ENCODE data around the gene NINJ1. TPM values are rescaled to one million over a fixed set of nuclear protein-coding genes. Genes with fewer than 3 reads are reported as not detected.
A peak's percentile ranks its signal among the peaks of the same experiment; 100 is the strongest.

Gene NINJ1
- total and polyA plus RNA-seq, 2 of the 8 experiments (the other 6 are each of a cell fraction or from before 2014, with no cell fraction given) = 28.2 to 65.6 TPM

DNA sequence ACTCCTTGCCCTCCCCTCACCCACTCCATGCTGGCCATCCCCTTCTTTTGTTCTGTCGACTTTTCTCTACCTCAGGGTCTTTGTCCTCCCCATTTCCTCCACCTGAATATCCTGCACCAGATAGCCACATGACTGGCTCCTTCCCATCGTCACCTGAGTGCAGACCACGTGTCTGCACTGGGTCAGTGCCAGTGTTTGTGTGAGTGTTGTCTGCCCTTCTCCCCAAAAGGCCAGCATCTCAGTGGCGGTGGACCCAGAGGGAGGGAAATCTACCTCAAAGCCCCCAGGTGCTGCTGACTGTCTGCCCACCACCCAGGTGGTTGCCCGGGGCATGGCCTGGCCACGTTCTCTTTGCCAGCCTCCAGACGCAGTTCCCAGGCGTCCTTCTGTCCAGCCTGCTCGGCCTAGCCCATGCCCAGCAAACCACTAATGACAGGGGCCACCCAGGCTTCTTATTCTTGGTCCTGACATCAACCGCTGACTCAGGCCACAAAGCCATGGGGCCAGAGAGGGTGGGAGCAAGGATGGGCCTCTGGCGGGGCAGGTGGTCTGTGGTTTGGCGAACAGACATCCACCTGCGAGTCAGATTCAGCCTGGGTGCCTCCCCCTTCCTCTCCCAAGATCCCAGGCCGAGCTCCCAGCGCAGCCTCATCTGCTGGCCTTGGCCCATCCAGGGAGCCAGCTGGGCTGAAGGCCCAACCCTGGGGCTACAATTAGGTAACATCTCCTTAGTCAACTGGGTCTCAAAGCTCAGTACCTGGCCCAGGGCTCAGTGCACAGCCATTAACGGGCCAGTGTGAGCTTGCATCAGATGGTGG is 5.5 kb upstream of the NINJ1 start:
- no peaks in the 10 kb centered on the region for H3K9me3 ChIP-seq (ENCODE audit: insufficient read depth in 2 of 2, low read depth in 1 of 2, low read length in 1 of 2)
- H2BK5ac ChIP-seq (ENCODE audit: low read depth, low read length) = no peak overlapping the region
- no peak overlapping the region for H4K91ac ChIP-seq (replicated peaks; ENCODE audit: insufficient read length, low read length)
- H4K20me1 ChIP-seq (replicated peaks in 1 of 2; ENCODE audit: control insufficient read depth in 1 of 2, insufficient read depth in 2 of 2, low read length in 2 of 2) = peaks cover 0 to 2% of the 10 kb centered on the region in 2 experiments
- H3K27ac ChIP-seq (ENCODE audit: low read depth, low read length) = no peak overlapping the region
- no peak overlapping the region for H2BK20ac ChIP-seq (ENCODE audit: low read length)
- no peak overlapping the region for H3K4me2 ChIP-seq (ENCODE audit: insufficient read depth in 1 of 2, low read depth in 2 of 2, low read length in 2 of 2)
- H2BK120ac ChIP-seq (replicated peaks; ENCODE audit: low read depth, low read length) = no peak overlapping the region
- peak overlapping the region; percentile 19; the same call in 1 of the 2 replicates for H3K18ac ChIP-seq (ENCODE audit: extremely low read depth, low read length)
- H3K27me3 ChIP-seq (replicated peaks in 1 of 4; ENCODE audit: control insufficient read depth in 3 of 4, extremely low read depth in 1 of 4, insufficient read depth in 3 of 4, low read length in 3 of 4) = peaks cover 0 to 13% (median 9%) of the 10 kb centered on the region in 4 experiments; a peak in 5 of 7 replicates
- H3K23me2 ChIP-seq (ENCODE audit: low read depth, low read length) = peaks cover under 1% of the 10 kb centered on the region; the same call in 1 of the 2 replicates
- H3K36me3 ChIP-seq (ENCODE audit: control insufficient read depth in 2 of 4, insufficient read depth in 4 of 4, low read length in 3 of 4) = no peaks in the 10 kb centered on the region
- no peak overlapping the region for H3K23ac ChIP-seq (ENCODE audit: insufficient read length)
- no peak overlapping the region for H3K14ac ChIP-seq (ENCODE audit: insufficient read length)
- no peak overlapping the region for H3K9ac ChIP-seq (replicated peaks in 1 of 4; ENCODE audit: extremely low read depth in 1 of 4, low read depth in 3 of 4, low read length in 3 of 4)
- no peaks in the 10 kb centered on the region; the same call in 1 of the 2 replicates for H3K79me1 ChIP-seq (ENCODE audit: low read depth, low read length)
- no peak overlapping the region for H3K4ac ChIP-seq (replicated peaks; ENCODE audit: insufficient read length, low read depth, low read length)
- no peak overlapping the region for H2AFZ ChIP-seq (ENCODE audit: low read length)
- 90% methylated on average over 16 of the region's 16 CpGs; no CpG with 5 or more reads in 1 of the 2 experiments for WGBS, 2 experiments (ENCODE audit: extremely low coverage in 1 of 2, insufficient coverage in 1 of 2, insufficient read length in 1 of 2, insufficient replicate concordance in 2 of 2, low coverage in 1 of 2, low lambda C conversion rate in 2 of 2, missing lambda C conversion rate in 1 of 2)
- no peaks in the 10 kb centered on the region for H3K79me2 ChIP-seq (ENCODE audit: control insufficient read depth in 1 of 2, insufficient read depth in 2 of 2, low read length in 2 of 2)
- H2AK5ac ChIP-seq (ENCODE audit: low read depth, low read length) = no peak overlapping the region
- H3K4me3 ChIP-seq (ENCODE audit: extremely low read depth in 1 of 4, insufficient read depth in 2 of 4, low read depth in 3 of 4, low read length in 4 of 4) = no peak overlapping the region
- peak overlapping the region; percentile 79; the same call in 1 of the 2 replicates for H4K8ac ChIP-seq (ENCODE audit: extremely low read depth, insufficient read depth, low read length)
- H2BK15ac ChIP-seq (ENCODE audit: low read length) = no peak overlapping the region
- CTCF ChIA-PET (ENCODE audit: partially characterized antibody) = interaction anchor here (1.1 to 7.5 kb wide), 6 partner anchors 12 to 172 kb away, joined by 3 to 74 read pairs (median 4); no protein-coding TSS in a partner anchor
- H4K5ac ChIP-seq (ENCODE audit: insufficient read length, low read depth, low read length) = no peak overlapping the region
- H2BK12ac ChIP-seq (ENCODE audit: low read depth, low read length) = no peak overlapping the region
- POLR2A ChIA-PET (ENCODE audit: partially characterized antibody) = interaction anchor here (0.6 kb wide), 1 partner anchor 88 kb away, joined by 3 read pairs; no protein-coding TSS in a partner anchor
- H3K4me1 ChIP-seq (replicated peaks in 1 of 4; ENCODE audit: control insufficient read depth in 3 of 4, insufficient read depth in 4 of 4, low read length in 3 of 4) = peaks cover 0 to 14% (median 8%) of the 10 kb centered on the region in 4 experiments; a peak in 6 of 7 replicates
- DNase-seq (ENCODE audit: low read depth in 1 of 2, low spot score in 2 of 2) (no peak), FAIRE-seq (no peak)
- no peak for TF ChIP-seq RXRA (IDR thresholded peaks at IDR 0.05; ENCODE audit: insufficient read depth, low read depth, low read length)
- TF ChIP-seq SUZ12 (IDR thresholded peaks at IDR 0.05; ENCODE audit: low read length) = no peak
- no peak for TF ChIP-seq YY1 (IDR thresholded peaks at IDR 0.05; ENCODE audit: low read depth, low read length)
- no peak for TF ChIP-seq POLR2AphosphoS5 (IDR thresholded peaks at IDR 0.05; ENCODE audit: low read depth, low read length)
- TF ChIP-seq SIN3A (conservative IDR thresholded peaks at IDR 0.05 in 1 of 2, IDR thresholded peaks at IDR 0.05 in 1 of 2; ENCODE audit: low read depth in 1 of 2, low read length in 2 of 2) = no peak
- no peak for TF ChIP-seq FOSL1 (IDR thresholded peaks at IDR 0.05; ENCODE audit: insufficient read depth, low read depth, low read length)
- no peak for TF ChIP-seq EP300 (IDR thresholded peaks at IDR 0.05; ENCODE audit: borderline replicate concordance in 1 of 2, low read depth in 2 of 2, low read length in 2 of 2)
- TF ChIP-seq KDM1A (IDR thresholded peaks at IDR 0.05; ENCODE audit: borderline replicate concordance, low read length) = no peak
- H3K56ac ChIP-seq (replicated peaks; ENCODE audit: insufficient read length, low read depth, low read length) = no peak overlapping the region

Measured in H1 (cell line).